Activated CD4-positive, CD25-positive, alpha-beta regulatory T cell treated with anti-CD3 and anti-CD28 coated beads, Interleukin-2, amount 50 U/mL, for 16 hours (primary cell): ENCODE data around the gene XPR1.
"Not testable (repeated sequence)": the region's sequence is repeated elsewhere in the genome, so short reads cannot be mapped to it uniquely, and the experiment has no call there.

Experiments used
- DNase-seq: peaks from one replicate; pipeline ENCODE4 v3.0.0-alpha.2; 2020; ENCODE audit warnings: low read depth, low spot score

The XPR1 gene

DNA sequence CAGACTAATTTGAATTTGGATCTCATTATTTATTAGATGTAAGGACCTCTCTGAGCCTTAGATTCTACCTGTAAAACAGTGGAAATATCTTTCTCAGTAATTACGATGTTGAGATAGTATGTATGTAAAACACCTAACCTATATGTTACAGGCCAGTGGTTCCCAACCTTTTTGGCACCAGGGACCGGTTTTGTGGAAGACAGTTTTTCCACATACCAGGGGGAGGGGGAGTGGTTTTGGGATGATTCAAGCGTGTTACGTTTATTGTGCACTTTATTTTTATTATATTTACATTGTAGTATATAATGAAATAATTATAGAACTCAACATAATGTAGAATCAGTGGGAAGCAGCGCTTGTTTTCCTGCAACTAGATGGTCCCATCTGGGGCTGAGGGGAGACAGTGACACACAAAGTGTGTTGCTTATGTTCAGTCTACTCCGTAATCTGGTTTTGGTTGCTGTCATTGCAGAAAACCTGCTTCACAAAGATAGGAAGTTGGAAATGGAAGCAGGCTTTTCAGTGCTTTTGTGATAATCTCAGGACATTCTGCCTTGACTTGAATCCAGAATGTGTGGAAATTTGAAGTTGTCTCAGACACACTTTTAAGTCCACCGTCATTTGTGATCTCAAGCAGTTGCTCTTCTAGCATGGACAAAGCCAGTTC, 12.8 kb downstream of the XPR1 start:
- no peak for DNase-seq

DNA sequence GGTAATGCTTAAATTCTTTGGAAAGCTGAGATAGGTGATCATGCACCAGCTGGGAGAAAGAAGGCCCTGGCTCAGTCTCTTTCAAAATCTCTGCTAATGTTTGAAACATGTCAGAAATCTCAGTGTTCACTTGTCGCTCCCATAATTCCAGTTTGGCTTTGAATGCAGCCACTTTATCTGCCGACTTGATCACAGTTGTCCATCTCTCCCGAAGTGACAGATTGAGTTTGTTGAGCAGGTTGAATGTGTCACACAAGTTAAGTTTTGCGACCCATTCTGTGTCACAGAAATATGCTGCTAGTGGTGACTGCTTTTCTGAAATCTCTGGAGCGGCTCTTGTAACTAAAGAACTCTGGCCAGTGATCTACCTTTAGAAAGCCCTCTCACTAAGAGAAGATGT, 13.4 kb downstream of the XPR1 start:
- not testable (repeated sequence) for DNase-seq

DNA sequence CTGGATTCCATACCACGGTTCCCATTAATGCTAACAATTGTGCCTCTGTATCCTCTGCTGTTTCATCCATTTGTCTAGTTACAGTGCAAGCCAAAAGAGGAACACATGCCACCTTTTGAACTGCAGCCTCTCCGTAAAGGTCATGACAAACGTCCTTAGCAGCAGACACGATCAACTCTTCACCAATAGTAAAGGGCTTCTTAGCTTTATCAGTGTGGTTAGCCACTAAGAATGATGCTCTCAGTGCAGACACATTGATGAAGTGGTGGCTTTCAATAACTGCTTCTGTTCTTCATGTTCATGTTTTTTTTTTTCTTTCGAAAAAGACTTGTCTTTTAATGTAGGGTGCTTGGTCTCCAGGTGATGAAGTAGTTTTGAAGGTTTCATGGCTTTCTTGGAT, 14.3 kb downstream of the XPR1 start:
- DNase-seq, result no peak

DNA sequence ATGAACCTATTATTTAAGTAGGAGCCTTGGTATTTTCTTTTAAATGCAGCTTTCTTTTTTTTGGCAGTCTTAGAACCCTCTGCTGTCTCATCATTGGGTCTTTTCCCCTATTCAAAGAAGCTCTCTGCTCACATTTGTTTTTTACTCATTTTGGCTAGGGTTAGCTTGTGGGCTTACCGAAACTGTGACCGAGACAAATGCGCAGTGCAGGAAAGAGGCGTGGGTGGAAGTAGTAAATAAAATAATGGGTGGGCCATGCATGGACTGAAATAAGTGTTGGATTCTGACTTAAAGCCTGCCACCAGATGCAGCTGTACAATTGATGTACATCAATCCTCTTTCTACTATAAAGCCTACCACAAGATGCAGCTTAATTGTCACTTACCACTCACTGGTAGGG, 14.7 kb downstream of the XPR1 start:
- no peak for DNase-seq

DNA sequence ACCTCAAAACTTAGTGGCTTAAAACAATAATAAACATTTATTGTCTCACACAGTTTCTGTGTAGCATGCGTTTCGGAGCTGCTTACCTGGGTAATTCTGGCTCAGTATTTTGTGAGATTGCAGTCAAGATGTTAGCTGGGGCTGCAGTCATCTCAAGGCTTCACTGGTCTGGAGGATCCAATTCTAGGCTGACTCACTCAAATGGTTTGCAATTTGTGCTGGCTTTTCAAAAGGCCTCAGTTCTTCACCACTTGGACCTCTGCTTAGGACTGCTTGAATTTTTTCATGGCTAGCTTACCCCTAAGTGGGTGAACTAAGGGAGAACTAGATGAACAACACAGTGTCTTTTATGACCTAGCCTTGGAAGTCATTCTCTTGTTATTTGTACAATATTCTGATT, 21.0 kb downstream of the XPR1 start:
- DNase-seq, result no peak

DNA sequence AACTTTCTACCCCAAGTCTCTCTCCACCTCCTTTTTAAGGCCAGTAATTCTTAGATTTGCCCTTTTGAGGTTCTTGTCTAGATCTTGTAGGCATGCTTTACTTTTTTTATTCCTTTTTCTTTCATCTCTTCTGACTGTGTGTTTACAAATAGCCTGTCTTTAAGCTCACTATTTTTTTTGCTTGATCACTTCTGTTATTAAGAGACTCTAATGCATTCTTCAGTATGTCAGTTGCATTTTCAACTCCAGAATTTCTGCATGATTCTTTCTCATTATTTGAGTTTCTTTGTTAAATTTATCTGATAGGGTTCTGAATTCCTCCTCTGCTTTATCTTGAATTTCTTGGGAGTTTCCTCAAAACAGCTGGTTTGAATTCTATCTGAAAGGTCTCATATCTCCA, 30.9 kb downstream of the XPR1 start:
- no peak for DNase-seq

DNA sequence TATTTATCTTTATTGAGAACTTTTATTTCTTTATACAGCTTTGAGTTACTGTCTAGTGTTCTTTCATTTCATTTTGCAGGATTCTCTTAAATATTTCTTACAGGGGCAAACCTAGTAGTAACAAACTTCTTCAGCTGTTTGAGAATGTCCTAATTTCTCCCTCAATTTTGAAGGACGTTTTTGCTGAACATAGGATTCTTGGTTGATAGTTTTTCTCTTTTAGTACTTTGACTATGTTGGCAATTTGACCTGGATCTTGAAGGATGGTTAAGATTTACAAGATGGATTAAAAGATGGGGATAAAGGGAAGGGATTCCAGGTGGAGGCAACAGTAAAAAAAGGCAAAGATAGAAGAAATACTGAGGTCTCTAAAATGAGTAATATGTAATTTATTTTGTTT, 38.9 kb downstream of the XPR1 start:
- DNase-seq, result no peak

DNA sequence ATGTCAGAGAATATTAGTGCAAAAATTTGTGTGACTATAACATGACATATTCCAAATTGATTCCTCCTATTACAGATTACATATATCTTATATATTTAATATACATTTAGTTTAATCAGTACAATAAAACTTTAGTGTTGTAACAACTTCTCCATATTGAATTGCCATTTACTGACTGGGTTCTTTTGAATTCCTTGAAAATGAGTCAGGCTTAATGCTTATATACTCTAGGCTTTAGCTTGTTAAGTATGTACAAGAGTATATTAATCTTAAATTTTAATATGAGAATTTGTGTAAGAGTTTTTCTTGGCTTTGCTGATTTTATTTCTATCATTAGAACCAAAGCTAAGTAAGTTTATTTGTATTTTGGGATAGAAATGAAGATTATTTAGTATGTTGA, 40.3 kb downstream of the XPR1 start:
- no peak for DNase-seq

DNA sequence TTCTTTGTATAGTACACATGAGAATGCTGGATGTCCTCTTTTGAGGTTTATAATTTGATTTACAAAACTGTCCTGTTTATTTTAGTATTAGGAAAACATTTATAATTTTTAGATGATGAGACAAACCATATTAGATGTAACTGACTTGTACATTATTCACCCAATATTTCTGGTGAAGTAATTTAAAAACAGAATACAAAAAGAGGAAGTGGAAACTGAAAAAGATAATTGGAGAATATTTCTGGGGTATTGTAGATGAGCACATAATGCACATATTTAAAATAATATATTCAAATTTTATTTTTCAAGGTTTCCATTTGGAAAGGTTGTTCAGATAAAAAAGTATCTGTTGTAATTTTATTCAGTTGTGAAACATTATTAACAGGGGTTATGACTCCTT, 40.7 kb downstream of the XPR1 start:
- no peak for DNase-seq

DNA sequence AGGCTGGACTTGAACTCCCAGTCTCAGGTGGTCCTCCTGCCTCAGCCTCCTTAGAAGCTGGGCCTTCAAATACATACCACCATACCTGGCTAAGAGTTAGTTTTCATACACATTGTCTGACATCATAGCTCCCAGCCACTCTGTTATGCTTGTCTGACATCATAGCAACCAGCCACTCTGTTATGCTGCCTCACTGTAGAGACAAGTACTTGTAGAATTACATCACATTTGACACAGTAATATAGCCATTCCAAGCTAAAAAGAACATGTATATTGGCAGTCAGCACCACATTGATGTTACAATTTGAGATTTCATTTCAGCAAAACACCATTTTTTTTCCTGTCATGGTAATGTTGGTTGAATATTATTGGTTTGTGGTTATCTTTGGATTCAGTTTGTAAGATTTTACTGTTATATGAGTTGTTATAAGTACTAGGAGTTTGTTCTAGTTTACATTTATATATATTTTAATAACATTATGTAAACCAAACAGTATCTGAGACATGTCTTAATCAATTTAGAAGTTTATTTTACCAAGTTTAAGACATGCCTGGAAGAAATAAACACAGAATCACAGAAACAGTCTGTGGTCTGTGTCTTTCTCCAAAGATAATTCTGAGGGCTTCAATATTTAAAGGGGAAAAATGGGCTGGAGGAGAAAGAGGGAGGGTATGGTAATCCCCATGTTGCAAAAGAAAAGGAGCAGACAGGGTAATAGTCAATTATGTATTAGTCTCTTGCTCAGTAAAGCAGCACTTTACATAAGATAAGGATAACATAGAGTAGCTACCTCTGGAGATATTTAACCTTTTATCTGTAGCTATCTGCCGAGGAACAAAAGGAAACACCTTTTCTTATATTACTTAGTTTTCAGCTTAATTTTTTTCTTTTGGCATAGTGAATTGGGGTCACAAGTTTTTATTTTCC, 43.0 kb downstream of the XPR1 start:
- no peak for DNase-seq

DNA sequence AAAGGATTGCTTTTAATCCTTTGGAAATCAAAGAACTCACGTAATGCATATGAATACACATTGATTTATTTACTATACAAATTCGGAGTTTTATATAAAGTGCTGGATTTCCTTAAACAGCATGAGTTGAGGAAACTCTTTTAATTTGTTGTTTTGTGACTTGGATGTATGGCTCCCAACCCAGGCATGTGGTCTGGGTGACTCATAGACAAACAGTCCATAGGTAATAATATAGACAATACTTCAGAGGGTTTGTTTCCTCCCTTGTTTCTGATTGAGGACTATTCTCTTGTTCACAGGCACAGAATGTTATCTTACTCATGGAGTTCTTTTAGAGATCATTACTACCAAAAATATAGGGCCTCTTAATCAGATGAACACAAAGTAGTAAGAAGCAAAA, 43.8 kb downstream of the XPR1 start:
- no peak for DNase-seq

DNA sequence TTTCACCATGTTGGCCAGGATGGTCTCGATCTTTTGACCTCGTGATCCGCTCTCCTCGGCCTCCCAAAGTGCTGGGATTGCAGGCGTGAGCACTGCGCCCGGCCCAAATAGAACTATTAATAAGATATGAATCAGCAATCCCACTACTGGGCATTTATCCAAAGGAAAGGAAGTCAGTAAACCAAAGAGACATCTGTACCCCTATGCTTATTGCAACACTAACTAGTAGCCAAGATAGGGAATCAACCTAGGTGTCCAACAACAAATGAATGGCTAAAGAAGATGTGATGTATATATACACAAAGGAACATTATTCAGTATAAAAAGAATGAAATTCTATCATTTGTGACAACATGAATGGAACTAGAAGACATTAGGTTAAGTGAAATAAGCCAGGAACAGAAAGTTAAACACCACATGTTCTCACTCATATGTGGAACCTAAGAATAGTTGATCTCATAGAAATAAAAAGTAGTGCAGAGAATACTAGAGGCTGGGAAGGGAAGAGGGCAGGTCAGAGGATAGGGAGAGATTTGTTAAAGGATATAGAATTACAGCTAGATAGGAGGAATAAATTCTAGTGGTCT, 48.8 kb downstream of the XPR1 start:
- no peak for DNase-seq

DNA sequence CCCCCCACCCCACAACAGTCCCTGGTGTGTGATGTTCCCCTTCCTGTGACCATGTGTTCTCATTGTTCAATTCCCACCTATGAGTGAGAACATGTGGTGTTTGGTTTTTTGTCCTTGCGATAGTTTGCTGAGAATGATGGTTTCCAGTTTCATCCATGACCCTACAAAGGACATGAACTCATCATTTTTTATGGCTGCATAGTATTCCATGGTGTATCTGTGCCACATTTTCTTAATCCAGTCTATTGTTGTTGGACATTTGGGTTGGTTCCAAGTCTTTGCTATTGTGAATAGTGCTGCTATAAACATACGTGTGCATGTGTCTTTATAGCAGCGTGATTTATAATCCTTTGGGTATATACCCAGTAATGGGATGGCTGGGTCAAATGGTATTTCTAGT, 51.3 kb downstream of the XPR1 start:
- DNase-seq, result not testable (repeated sequence)

DNA sequence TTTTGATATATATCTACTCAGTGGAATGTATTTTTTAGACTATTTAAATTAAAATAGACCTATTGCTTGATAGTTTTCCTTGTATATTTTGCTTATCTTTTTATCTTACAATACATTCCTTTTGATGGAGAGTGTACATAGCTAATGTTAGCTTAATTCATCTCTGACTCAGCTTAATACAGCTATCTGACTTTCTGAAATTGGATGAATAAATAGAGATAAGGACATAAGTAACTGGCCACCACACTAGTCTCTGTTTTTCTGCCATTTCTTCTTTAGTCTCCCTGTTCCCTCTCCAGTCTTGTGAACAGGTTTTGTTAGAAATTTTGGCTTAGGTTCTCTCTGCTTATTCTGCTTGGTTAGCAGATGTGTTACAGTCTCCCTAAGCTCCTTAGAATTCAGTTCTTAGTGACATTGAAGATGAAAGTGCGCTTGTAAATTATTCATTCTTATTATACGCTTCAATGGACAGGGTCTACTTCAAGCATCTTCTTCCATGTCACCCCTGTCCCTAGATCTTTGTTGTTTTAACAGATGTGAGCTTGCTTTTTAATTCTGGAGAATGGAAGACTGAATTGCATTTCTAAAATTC, 59.6 kb downstream of the XPR1 start:
- DNase-seq, result no peak

DNA sequence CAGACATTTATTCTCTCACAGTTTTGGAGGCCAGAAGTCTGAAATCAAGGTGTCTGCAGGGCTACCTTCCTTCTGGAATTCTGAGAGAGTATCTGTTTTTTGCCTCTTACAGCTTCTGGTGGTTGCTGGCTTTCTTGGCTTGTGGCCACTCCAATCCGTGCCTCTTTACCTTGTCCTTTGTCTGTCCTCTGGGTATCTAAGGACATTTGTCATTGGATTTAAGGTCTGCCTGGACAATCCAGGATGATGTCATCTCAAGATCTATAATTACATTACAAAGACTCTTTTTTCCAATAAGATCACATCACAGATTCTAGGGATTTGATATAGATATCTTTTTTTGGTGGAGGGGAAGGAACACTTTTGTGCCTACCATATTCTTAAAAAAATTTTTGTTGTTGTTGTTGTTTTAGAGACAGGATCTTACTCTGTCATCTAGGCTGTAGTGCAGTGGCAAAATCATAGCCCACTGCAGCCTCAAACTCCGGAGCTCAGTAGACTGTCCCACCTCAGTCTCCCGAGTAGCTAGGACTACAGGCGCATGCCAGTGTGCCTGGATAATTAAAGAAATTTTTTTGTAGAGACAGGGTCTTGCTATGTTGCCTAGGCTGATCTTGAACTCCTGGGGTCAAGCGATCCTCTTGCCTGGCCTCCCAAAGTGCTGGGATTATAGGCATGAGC, 61.9 kb downstream of the XPR1 start:
- no peak for DNase-seq

DNA sequence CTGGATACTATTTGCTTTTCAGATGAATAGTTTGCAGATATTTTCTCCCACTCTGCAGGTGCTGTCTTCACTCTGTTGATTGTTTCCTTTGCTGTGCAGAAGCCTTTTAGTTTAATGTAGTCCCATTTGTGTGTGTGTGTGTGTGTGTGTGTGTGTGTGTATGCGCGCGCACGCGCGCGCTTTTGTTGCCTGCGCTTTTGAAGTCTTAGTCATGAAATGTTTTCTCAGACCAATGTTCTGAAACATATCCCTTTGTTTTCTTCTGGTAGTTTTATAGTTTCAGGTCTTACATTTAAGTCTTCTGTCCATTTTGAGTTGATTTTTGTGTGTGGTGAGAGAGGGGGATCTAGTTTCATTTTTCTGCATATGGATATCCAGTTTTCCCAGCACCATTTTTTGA, 63.5 kb downstream of the XPR1 start:
- DNase-seq, result no peak

DNA sequence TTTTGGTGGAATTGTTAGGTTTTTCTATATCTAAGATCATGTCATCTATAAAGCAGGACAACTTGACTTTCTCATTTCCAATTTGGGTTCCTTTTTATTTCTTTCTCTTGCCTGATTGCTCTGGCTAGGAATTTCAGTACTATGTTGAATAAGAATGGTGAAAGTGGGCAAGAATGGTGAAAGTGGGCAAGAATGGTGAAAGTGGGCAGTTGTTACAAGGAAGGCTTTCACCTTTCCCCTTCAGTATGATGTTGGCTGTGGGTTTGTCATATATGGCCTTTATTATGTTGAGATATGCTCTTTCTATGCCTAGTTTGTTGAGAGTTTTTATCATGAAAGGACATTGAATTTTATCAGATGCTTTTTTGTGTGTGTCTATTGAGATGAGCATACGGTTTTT, 64.5 kb downstream of the XPR1 start:
- DNase-seq, result no peak

DNA sequence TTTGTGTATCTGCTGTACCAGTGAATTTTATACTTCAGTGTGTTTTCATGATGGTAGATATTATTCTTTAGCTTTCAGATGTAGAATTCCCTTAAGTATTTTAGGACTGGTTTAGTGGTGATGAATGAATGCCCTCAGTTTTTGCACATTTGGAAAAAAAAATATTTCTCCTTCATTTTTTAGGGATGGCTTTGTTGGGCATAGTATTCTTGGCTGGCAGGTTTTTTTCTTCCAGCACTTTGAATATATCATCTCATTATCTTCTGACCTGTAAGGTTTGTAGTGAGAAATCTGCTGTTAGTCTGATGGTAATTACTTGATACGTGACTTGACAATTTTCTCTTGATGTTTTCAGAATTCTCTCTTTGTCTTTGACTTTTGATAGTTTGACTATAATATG, 66.8 kb downstream of the XPR1 start:
- no peak for DNase-seq

DNA sequence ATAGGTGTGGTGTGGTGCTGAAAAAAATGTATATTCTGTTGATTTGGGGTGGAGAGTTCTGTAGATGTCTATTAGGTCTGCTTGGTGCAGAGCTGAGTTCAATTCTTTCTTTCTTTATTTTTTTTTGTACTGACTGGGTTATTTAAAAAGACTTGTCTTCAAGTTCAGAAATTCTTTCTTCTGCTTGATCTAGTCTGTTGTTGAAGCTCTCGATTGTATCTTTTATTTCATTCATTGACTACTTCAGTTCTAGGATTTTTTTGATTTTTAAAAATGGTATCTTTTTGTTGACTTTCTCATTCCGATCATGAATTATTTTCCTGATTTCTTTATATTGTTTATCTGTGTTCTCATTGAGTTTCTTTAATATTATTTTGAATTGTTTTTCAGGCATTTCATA, 70.6 kb downstream of the XPR1 start:
- not testable (repeated sequence) for DNase-seq

DNA sequence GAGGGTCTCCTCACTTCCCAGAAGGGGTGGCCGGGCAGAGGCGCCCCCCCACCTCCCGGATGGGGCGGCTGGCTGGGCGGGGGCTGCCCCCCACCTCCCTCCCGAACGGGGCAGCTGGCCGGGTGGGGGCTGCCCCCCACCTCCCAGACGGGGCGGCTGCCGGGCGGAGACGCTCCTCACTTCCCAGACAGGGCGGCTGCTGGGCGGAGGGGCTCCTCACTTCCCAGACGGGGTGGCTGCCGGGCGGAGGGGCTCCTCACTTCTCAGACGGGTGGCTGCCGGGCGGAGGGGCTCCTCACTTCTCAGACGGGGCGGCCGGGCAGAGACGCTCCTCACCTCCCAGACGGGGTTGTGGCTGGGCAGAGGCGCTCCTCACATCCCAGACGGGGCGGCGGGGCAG, 78.9 kb downstream of the XPR1 start:
- DNase-seq, result not testable (repeated sequence)

DNA sequence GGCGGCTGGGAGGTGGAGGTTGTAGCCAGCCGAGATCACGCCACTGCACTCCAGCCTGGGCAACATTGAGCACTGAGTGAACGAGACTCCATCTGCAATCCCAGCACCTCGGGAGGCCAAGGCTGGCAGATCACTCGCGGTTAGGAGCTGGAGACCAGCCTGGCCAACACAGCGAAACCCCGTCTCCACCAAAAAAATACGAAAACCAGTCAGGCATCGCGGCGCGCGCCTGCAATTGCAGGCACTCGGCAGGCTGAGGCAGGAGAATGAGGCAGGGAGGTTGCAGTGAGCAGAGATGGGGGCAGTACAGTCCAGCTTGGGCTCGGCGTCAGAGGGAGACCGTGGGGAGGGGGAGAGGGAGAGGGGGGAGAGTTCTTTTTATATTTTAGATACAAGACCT, 79.4 kb downstream of the XPR1 start:
- DNase-seq, result not testable (repeated sequence)

DNA sequence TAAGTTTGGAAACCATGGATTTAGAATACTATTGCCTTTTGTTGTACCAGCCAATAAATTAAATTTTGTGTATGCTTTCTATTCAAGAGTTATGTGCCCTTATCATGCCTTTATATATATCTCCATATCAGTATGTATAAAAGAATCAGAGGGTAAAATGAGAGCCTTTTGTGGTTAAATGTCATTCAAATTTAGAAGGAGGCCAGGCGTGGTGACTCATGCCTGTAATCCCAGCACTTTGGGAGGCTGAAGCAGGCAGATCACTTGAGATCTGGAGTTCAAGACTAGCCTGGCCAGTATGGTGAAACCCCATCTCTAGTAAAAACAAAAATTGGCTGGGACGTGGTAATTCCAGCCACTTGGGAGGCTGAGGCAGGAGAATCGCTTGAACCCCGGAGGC, 88.9 kb downstream of the XPR1 start:
- no peak for DNase-seq
